HL-60 (cell line): Measurements from ENCODE around the gene TPRN.

ENCODE experiments used
- GABPA ChIP-seq: IDR thresholded peaks from 2 replicates; pipeline ENCODE4 v1.6.1; 2012; ENCODE audit warnings: low read depth
- POLR2AphosphoS5 ChIP-seq: IDR thresholded peaks from 2 replicates; pipeline ENCODE4 v1.6.1; 2012; ENCODE audit warnings: low read depth
- SPI1 ChIP-seq: IDR thresholded peaks from 2 replicates; pipeline ENCODE4 v1.6.1; 2012; ENCODE audit warnings: low read depth, mild to moderate bottlenecking, borderline replicate concordance
- TF ChIP-seq, protein P1 (sequence below): IDR thresholded peaks from one replicate; pipeline ENCODE4 v1.5.1; 2011; ENCODE audit warnings: low read length, control low read depth, inconsistent platforms; ENCODE audit not compliant: insufficient read depth
- TF ChIP-seq, protein P2 (sequence below): IDR thresholded peaks from 2 replicates; pipeline ENCODE4 v1.6.1; 2012; ENCODE audit warnings: low read depth; ENCODE audit not compliant: insufficient replicate concordance

DNA sequence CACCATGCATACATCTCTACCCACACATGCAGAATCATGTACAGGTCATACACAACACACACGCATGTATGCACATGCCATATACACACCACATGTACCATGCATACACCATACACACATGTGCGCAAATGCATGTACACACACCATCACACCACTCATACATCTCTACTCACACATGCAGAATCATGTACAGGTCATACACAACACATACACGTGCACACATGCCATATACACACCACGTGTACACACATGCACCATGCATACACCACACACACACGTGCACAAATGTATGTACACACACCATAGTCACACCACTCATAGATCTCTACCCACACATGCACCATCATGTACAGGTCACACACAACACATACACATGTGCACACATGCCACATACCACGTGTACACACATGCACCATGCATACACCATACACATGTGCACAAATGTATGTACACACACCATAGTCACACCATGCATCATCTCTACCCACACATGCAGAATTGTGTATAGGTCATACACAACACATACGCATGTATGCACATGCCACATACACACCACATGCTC, 47.6 kb downstream of the TPRN start:
- TF ChIP-seq, protein P1, sequence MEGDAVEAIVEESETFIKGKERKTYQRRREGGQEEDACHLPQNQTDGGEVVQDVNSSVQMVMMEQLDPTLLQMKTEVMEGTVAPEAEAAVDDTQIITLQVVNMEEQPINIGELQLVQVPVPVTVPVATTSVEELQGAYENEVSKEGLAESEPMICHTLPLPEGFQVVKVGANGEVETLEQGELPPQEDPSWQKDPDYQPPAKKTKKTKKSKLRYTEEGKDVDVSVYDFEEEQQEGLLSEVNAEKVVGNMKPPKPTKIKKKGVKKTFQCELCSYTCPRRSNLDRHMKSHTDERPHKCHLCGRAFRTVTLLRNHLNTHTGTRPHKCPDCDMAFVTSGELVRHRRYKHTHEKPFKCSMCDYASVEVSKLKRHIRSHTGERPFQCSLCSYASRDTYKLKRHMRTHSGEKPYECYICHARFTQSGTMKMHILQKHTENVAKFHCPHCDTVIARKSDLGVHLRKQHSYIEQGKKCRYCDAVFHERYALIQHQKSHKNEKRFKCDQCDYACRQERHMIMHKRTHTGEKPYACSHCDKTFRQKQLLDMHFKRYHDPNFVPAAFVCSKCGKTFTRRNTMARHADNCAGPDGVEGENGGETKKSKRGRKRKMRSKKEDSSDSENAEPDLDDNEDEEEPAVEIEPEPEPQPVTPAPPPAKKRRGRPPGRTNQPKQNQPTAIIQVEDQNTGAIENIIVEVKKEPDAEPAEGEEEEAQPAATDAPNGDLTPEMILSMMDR, result no peak
- TF ChIP-seq POLR2AphosphoS5 (no peak), GABPA (no peak), SPI1 (no peak)
- TF ChIP-seq, protein P2, sequence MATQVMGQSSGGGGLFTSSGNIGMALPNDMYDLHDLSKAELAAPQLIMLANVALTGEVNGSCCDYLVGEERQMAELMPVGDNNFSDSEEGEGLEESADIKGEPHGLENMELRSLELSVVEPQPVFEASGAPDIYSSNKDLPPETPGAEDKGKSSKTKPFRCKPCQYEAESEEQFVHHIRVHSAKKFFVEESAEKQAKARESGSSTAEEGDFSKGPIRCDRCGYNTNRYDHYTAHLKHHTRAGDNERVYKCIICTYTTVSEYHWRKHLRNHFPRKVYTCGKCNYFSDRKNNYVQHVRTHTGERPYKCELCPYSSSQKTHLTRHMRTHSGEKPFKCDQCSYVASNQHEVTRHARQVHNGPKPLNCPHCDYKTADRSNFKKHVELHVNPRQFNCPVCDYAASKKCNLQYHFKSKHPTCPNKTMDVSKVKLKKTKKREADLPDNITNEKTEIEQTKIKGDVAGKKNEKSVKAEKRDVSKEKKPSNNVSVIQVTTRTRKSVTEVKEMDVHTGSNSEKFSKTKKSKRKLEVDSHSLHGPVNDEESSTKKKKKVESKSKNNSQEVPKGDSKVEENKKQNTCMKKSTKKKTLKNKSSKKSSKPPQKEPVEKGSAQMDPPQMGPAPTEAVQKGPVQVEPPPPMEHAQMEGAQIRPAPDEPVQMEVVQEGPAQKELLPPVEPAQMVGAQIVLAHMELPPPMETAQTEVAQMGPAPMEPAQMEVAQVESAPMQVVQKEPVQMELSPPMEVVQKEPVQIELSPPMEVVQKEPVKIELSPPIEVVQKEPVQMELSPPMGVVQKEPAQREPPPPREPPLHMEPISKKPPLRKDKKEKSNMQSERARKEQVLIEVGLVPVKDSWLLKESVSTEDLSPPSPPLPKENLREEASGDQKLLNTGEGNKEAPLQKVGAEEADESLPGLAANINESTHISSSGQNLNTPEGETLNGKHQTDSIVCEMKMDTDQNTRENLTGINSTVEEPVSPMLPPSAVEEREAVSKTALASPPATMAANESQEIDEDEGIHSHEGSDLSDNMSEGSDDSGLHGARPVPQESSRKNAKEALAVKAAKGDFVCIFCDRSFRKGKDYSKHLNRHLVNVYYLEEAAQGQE, result no peak
